Measurements from ENCODE around the gene CAPN7.

Gene CAPN7

DNA sequence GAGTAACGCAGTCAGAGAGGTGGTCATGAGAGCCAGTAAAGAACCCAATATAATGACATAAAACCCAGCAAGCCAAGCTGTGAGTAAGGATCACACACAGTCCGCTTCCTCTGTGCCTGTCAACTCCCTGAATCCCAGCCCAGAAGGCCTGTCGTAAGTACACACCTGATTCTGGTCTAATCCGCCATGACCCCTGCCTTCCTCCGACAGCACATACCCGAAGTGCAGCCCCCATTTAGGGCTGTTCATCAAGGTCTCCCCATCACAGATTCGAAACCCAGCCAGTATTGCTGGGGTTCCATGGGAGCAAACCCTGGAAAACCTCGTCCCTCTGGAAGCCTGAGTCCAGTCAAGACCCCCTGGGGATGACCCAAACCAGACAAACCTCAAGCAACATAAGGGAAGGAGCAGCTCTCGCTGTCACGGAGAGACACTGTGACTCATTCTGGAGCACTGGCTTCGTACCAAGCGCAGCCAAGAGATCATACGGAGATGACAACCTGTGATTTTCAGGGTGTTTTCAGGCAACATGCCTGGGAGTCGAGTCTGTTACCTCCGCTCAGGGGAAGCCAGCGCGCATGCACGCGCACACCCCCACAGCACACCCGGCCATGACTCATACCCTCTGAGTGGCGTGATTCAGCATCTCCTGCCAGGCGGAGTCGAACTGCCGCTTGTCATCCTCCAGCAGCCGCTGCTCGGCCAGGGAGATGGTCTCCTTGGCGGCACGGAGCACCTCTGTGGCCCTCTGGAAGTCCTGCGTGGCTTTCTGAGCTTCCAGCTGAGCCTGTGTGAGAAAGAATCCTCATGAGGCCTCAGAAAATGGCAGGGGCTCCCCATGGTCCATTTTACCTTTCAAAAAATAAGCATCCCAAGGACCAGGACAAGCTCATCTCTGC lies 63.3 kb downstream of the CAPN7 start:
- Mint-ChIP-seq H3K4me3 (peak overlapping the region; percentile 54), H3K9me3 (ENCODE audit: low read depth) (no peaks in the 10 kb centered on the region), H3K4me1 (ENCODE audit: low read depth) (peaks cover 52% of the 10 kb centered on the region), H3K27me3 (no peaks in the 10 kb centered on the region), H3K36me3 (no peaks in the 10 kb centered on the region), H3K27ac (peak overlapping the region; percentile 80)

DNA sequence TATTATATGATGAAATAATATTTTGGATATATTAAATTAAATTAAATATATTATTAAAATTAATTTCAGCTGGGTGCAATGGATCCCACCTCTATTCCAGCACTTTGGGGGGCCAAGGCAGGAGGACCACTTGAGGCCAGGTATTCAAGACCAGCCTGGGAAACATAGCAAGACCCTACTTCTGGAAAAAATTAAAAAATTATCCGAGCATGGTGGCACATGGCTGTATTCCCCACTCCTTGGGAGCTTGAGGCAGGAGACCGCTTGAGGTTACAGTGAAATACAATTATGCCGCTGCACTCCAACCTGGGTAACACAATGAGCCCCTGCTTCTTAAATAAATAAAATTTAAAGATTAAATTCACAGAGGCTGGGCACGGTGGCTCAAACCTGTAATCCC lies 65.0 kb downstream of the CAPN7 start:
- H3K36me3 Mint-ChIP-seq = no peaks in the 10 kb centered on the region
- H3K27me3 Mint-ChIP-seq = no peaks in the 10 kb centered on the region
- H3K4me1 Mint-ChIP-seq (ENCODE audit: low read depth) = peaks cover 63% of the 10 kb centered on the region
- no peak overlapping the region for H3K4me3 Mint-ChIP-seq
- no peak overlapping the region for H3K27ac Mint-ChIP-seq
- H3K9me3 Mint-ChIP-seq (ENCODE audit: low read depth) = no peaks in the 10 kb centered on the region

DNA sequence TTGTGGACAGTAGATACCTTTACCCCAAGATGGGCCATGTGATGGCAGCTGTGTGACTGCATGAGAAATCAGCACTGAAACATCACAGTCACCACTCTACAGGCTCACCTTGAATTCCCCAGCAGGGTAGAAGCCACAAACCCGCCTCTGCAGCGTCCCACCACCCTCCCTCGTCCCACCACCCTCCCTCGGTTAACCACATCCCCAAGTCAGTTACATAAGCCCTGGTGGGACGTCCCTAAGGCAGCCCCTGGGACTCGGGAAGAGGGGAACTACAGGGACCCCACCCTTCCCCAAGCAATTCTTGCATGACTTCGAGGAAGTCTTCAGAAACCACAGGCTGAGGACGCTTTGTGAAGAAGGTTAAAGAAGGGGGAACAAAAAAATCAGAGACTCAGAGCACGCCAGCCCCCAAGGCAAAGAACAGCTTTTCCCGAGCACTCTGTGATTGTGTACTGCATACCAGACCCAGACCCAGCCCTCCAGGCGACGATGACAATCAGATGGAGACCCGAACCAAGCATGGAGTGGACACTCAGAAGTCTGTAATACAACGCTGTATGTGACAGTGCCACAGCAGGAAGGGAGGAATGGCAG lies 65.8 kb downstream of the CAPN7 start:
- no peaks in the 10 kb centered on the region for H3K9me3 Mint-ChIP-seq (ENCODE audit: low read depth)
- H3K4me3 Mint-ChIP-seq = peak overlapping the region; percentile 75
- H3K36me3 Mint-ChIP-seq = no peaks in the 10 kb centered on the region
- H3K27me3 Mint-ChIP-seq = no peaks in the 10 kb centered on the region
- peak overlapping the region; percentile 88 for H3K27ac Mint-ChIP-seq
- peaks cover 68% of the 10 kb centered on the region for H3K4me1 Mint-ChIP-seq (ENCODE audit: low read depth)

- H3K4me1 Mint-ChIP-seq (ENCODE audit: low read depth) = peaks cover 70% of the 10 kb centered on the region
- H3K27ac Mint-ChIP-seq = peak overlapping the region; percentile 88
- no peak overlapping the region for H3K4me3 Mint-ChIP-seq
- H3K36me3 Mint-ChIP-seq = no peaks in the 10 kb centered on the region
- H3K9me3 Mint-ChIP-seq (ENCODE audit: low read depth) = no peaks in the 10 kb centered on the region
- no peaks in the 10 kb centered on the region for H3K27me3 Mint-ChIP-seq
These were observed 66.6 kb downstream of the CAPN7 start for GRCh38 chr3:15272426-15273196.

DNA sequence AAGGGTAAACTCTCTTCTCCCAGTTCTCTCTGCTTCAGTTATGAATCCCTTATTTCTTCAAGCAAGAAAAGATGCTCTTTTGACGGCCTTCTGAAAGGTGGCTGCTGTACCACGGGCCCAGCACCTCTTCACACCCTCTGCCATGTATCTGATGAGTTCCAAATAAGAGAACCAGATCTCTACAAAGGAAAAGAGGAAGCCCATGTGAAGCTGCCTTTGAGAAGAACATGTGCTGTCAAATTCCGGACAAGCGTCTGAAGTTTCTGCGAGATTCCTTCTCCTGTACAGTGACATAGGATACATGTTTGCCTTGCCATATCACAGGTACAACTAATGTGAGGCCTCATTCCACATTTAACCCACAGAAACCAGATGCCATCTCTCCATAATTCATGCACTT lies 67.2 kb downstream of the CAPN7 start:
- Mint-ChIP-seq H3K36me3 (no peaks in the 10 kb centered on the region), H3K9me3 (ENCODE audit: low read depth) (no peaks in the 10 kb centered on the region), H3K4me3 (no peak overlapping the region), H3K27ac (peak overlapping the region; percentile 55), H3K27me3 (no peaks in the 10 kb centered on the region), H3K4me1 (ENCODE audit: low read depth) (peaks cover 68% of the 10 kb centered on the region)

DNA sequence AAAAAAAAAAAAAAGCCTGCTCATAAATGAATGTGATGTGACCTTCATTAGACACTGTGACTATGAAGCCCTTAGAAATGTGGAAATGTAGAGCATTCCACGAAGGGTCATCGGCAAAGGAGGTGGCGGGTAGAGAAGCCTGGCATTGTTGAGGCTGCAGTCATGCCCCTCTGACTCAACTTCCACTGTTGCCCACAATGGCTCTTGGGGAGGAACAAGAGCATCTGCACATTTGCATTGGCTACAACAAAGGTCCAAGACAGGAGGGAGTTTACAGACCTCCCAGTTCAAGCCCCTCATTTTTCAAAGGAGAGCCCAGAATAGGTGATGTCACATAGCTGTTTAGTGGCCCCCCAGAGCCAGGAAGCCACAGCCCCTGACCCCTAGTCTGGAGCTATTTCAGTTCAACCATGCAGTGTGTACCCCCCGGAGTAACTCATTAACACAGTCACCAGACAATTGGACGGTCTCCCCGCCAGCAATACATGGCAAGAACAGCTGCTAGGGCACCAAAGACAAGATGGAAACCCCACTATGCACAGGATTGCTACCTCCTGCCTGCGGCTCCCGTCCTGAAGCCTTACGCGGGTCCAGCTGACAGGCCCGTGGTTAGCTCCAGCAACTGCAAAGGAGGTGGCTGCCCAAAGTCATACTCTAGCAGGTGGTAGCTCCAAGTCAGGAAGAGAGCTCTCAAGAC lies 70.1 kb downstream of the CAPN7 start:
- Mint-ChIP-seq H3K27me3 (no peaks in the 10 kb centered on the region), H3K4me1 (ENCODE audit: low read depth) (peaks cover 61% of the 10 kb centered on the region), H3K4me3 (no peak overlapping the region), H3K9me3 (ENCODE audit: low read depth) (no peaks in the 10 kb centered on the region), H3K27ac (peak overlapping the region; percentile 5), H3K36me3 (no peaks in the 10 kb centered on the region)

DNA sequence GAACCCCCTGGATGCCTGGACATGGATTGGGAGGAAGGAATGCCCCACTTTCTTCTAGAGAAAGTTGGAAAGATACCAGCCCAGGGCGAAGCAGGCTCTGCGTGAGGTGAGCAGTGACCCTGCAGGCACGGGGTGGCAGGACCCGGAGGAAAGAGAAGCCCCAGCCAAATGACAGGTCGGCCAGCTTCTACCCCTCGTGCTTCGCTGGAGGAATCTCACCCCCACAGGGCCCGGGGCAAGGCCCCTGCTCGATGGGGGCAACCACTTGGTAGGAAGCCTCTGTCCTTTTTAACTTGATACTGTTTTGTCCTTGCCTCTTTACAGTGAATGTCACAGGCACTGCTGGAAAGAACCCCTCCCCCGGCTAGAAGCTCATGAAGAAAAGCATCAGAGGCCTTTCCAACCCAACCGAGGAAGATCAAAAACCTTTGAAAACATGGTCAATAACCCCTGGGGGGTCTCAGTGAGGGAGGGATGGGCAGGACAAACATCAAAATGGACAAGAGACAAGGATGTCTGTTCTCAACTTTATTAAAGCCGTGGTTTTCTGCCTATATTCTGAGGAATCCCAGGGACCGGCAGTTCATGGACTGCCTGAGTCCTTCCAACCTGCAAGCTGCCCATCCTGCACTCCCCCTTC lies 71.9 kb downstream of the CAPN7 start:
- H3K9me3 Mint-ChIP-seq (ENCODE audit: low read depth) = no peaks in the 10 kb centered on the region
- peaks cover 48% of the 10 kb centered on the region for H3K4me1 Mint-ChIP-seq (ENCODE audit: low read depth)
- H3K27me3 Mint-ChIP-seq = no peaks in the 10 kb centered on the region
- no peak overlapping the region for H3K4me3 Mint-ChIP-seq
- no peak overlapping the region for H3K27ac Mint-ChIP-seq
- H3K36me3 Mint-ChIP-seq = peaks cover 2% of the 10 kb centered on the region

DNA sequence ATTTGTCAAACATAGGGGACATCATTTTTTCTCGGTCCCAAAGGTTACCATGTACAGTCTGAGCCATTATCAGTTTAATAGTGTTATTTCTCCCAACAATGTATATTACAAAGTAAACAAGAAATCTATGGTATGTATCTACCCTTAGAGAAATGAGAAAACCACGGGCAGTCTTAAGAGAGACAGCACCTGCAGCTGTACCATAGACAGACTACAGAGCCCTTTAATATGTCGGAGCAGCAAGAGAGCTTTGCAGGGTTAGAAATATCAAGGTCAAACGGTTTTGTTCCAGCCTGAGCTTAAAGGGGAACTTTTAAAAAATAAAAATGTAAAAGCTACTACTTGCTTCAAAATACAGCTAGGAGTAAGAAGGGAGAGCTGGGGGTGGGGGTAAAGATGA lies 73.2 kb downstream of the CAPN7 start:
- peaks cover 2% of the 10 kb centered on the region for H3K36me3 Mint-ChIP-seq
- H3K27me3 Mint-ChIP-seq = no peaks in the 10 kb centered on the region
- no peak overlapping the region for H3K27ac Mint-ChIP-seq
- peaks cover 47% of the 10 kb centered on the region for H3K4me1 Mint-ChIP-seq (ENCODE audit: low read depth)
- H3K9me3 Mint-ChIP-seq (ENCODE audit: low read depth) = no peaks in the 10 kb centered on the region
- no peak overlapping the region for H3K4me3 Mint-ChIP-seq

- peaks cover 2% of the 10 kb centered on the region for H3K36me3 Mint-ChIP-seq
- no peak overlapping the region for H3K27ac Mint-ChIP-seq
- H3K27me3 Mint-ChIP-seq = no peaks in the 10 kb centered on the region
- H3K4me1 Mint-ChIP-seq (ENCODE audit: low read depth) = peaks cover 47% of the 10 kb centered on the region
- H3K4me3 Mint-ChIP-seq = no peak overlapping the region
- H3K9me3 Mint-ChIP-seq (ENCODE audit: low read depth) = no peaks in the 10 kb centered on the region
These were observed 73.8 kb downstream of the CAPN7 start for GRCh38 chr3:15279671-15280402.

DNA sequence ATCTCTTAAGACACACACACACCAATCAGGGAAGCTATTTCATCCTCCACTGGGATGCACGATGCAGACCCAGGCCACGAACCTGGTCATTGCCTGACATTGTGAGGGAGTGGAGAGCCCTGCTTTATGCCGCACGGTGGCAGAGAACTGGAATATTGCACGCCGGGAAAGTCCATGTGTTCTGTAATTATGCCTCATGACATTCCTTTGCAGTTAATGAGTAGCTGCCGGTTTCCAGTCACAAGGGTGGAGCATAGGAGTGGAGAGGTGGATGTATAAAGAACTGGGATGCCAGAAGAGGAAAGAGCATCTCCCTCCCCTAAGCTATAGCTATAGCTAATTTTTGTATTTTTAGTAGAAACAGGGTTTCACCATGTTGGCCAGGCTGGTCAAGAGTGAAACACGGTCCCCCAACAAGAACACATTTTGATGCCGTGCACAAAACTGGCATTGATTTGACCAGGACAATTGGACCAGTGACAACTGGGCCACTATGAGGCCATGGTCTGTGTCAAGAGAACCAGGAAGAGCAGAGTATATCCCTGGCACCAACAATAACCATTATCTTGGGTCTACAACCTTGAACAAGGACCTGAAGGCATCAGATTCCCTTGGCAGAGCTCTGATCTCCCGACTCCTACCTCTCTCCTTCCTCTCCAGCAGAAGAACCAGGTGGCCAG lies 74.9 kb downstream of the CAPN7 start:
- Mint-ChIP-seq H3K4me3 (no peak overlapping the region), H3K4me1 (ENCODE audit: low read depth) (peaks cover 39% of the 10 kb centered on the region), H3K36me3 (peaks cover 5% of the 10 kb centered on the region), H3K27me3 (no peaks in the 10 kb centered on the region), H3K27ac (peak overlapping the region; percentile 52), H3K9me3 (ENCODE audit: low read depth) (no peaks in the 10 kb centered on the region)

GRCh38 chr3:15281817-15282216 lies 75.8 kb downstream of the CAPN7 start:
- no peaks in the 10 kb centered on the region for H3K27me3 Mint-ChIP-seq
- peaks cover 5% of the 10 kb centered on the region for H3K36me3 Mint-ChIP-seq
- H3K27ac Mint-ChIP-seq = no peak overlapping the region
- H3K4me1 Mint-ChIP-seq (ENCODE audit: low read depth) = peaks cover 34% of the 10 kb centered on the region
- no peaks in the 10 kb centered on the region for H3K9me3 Mint-ChIP-seq (ENCODE audit: low read depth)
- no peak overlapping the region for H3K4me3 Mint-ChIP-seq

DNA sequence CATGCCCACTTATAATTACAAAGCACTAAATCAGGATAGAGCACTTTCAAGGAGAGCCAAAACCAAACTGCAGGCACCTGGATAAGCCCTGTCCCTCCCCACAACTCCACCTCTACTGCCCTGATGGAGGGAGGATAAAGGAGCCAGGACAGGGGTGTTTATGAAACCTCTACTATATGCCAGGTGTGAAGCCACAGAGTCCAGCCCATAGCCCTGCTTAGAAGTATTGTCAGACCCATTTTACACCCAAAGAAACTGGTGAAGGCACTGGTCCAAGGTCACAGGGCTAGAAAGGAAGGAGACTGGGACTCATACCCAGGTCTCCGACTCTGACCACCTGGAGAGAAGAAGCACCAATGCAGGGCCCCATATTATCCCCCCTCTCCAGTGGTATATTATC lies 77.7 kb downstream of the CAPN7 start:
- no peak overlapping the region for H3K4me3 Mint-ChIP-seq
- H3K27me3 Mint-ChIP-seq = no peaks in the 10 kb centered on the region
- no peak overlapping the region for H3K27ac Mint-ChIP-seq
- H3K4me1 Mint-ChIP-seq (ENCODE audit: low read depth) = peaks cover 31% of the 10 kb centered on the region
- H3K9me3 Mint-ChIP-seq (ENCODE audit: low read depth) = no peaks in the 10 kb centered on the region
- H3K36me3 Mint-ChIP-seq = peaks cover 5% of the 10 kb centered on the region

DNA sequence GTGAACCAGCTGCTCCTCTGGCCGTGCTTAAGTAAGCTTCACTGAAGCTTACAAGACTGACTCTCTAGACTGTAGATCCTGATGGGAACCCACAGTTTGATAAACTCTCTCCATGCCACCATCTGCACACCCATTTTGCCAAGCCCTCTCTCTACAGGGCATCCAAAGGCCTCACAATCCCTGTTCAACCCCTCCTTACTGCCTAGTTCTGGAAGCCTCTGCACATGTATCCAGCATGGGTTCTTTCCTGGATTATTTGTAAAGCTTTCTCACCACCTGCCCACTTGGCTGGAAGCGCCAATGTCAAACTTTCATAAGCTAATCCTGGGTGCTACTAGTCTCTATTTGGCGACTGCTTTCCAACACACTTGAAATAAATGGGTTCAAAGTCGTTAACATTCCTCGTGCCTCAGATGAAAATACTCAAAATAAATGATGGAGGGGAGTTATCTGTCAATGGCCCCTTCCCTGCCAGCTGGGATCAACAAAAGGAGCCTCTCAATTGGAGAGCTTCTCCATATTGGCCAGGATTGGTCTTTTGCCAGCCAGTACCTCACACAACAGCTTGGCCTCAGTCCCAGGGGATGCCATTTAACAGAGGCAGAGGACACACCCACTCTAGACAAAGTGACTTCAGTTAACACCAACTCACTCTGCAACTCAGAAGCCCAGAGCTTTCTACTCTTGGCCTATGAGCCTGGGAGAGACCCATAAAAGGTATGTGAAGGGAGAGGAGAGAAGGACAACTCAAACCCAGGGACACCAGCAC lies 78.3 kb downstream of the CAPN7 start:
- Mint-ChIP-seq H3K4me3 (no peak overlapping the region), H3K4me1 (ENCODE audit: low read depth) (peaks cover 31% of the 10 kb centered on the region), H3K9me3 (ENCODE audit: low read depth) (no peaks in the 10 kb centered on the region), H3K36me3 (peaks cover 5% of the 10 kb centered on the region), H3K27me3 (no peaks in the 10 kb centered on the region), H3K27ac (no peak overlapping the region)
